HG02610 (cell line): ENCODE results near the gene KCNA5.

ENCODE experiments used
- ATAC-seq: cut with Tn5 transposase; IDR thresholded peaks from one replicate; pipeline ENCODE4 v1.9.1; 2021; ENCODE audit warnings: mild to moderate bottlenecking, moderate library complexity; ENCODE audit not compliant: unreplicated experiment

The KCNA5 gene

GRCh38 chr12:5026342-5026938 lies 17.2 kb upstream of the KCNA5 start:
- ATAC-seq, result no peak

GRCh38 chr12:5027046-5027821 lies 16.4 kb upstream of the KCNA5 start:
- ATAC-seq, result no peak

GRCh38 chr12:5030066-5030465 lies 13.6 kb upstream of the KCNA5 start:
- ATAC-seq, result no peak

- no peak for ATAC-seq
Measured at GRCh38 chr12:5031242-5031641, 12.4 kb upstream of the KCNA5 start.

GRCh38 chr12:5031958-5032357 lies 11.7 kb upstream of the KCNA5 start:
- ATAC-seq, result no peak

GRCh38 chr12:5032821-5033220 lies 10.9 kb upstream of the KCNA5 start:
- no peak for ATAC-seq

- ATAC-seq, result no peak
Measured at GRCh38 chr12:5033883-5034282, 9.8 kb upstream of the KCNA5 start.

- ATAC-seq, result peak; percentile 77
Measured at GRCh38 chr12:5034603-5035002, 9.1 kb upstream of the KCNA5 start.

GRCh38 chr12:5035618-5036017 lies 8.1 kb upstream of the KCNA5 start:
- no peak for ATAC-seq

GRCh38 chr12:5036031-5036430 lies 7.6 kb upstream of the KCNA5 start:
- no peak for ATAC-seq

- no peak for ATAC-seq
Measured at GRCh38 chr12:5037795-5038357, 5.8 kb upstream of the KCNA5 start.

- ATAC-seq, result no peak
Measured at GRCh38 chr12:5038781-5039311, 4.8 kb upstream of the KCNA5 start.

GRCh38 chr12:5039815-5040214 lies 3.9 kb upstream of the KCNA5 start:
- ATAC-seq, result no peak

GRCh38 chr12:5040368-5040767 lies 3.3 kb upstream of the KCNA5 start:
- ATAC-seq, result no peak

- no peak for ATAC-seq
Measured at GRCh38 chr12:5044420-5045295, 979 bp downstream of the KCNA5 start.

GRCh38 chr12:5047094-5047493 lies 3.4 kb downstream of the KCNA5 start:
- no peak for ATAC-seq

- ATAC-seq, result no peak
Measured at GRCh38 chr12:5047729-5048128, 4.0 kb downstream of the KCNA5 start.

GRCh38 chr12:5050542-5050941 lies 6.9 kb downstream of the KCNA5 start:
- no peak for ATAC-seq

GRCh38 chr12:5051334-5051733 lies 7.7 kb downstream of the KCNA5 start:
- no peak for ATAC-seq

- no peak for ATAC-seq
Measured at GRCh38 chr12:5051913-5052312, 8.2 kb downstream of the KCNA5 start.

GRCh38 chr12:5052348-5052747 lies 8.7 kb downstream of the KCNA5 start:
- no peak for ATAC-seq
